GM12892 (cell line): ENCODE results near the gene LRP2.

Experiments
- POLR2A ChIP-seq: IDR thresholded peaks from 2 replicates; pipeline ENCODE4 v1.6.1; 2011; ENCODE audit warnings: low read depth, low read length, control low read depth
- POLR2AphosphoS5 ChIP-seq: IDR thresholded peaks from 2 replicates; pipeline ENCODE4 v1.6.1; 2011; ENCODE audit warnings: low read depth, low read length, control low read depth

DNA sequence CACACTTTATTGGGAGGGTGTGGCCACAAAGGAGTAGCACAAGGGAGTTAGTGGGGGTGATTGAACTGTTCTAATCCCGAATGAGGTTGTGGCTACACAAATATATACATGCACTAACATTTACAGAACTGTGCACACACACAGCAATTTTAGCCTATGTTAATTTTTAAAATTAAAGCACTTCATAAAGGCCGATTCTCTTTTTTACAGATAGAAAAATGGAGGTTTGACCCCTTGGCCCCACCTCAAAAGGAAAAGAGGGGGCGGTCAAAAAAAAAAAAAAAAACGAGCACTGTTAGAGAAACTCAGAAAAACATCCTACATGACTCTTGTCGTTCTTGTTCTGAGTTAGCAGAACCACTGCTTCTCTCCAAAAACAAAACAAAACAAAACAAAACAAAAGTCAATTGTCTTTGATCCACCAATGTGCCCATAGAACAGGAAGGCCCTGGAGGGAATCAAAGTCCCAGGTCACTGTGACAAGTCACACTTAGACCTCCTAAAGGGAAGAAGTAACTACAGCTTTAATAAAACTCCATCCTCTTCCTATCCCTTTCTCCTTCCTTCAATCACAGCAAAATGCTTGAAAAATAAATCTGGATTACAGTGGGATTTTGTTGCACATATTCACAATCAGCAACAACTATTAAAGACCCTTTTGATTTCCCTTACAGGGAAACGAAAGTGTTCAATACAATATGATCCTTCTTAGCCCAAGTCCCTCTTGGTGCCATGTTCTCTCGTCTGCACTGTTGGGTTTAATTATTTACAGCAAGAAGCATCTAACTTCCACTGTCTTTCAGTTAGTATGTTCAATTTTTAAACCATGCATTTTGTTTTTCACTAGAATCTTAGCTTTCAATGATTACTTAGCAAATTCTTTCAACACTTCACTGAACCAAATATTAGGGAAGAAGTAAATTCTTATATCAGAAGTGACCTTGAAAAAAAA, 16.6 kb downstream of the LRP2 start:
- TF ChIP-seq POLR2A (no peak), POLR2AphosphoS5 (no peak)
